WERI-Rb-1 (cell line): ENCODE measurements around the gene SLC16A4.

Experiments used
- DNase-seq: peaks from one replicate; pipeline ENCODE4 v3.0.0-alpha.2; 2020
- H3K27ac ChIP-seq: fragments of 250-450 bp; sonication (Bioruptor Pico); 2 replicates; pipeline ENCODE4 v1.5.1; 2020; ENCODE audit warnings: mild to moderate bottlenecking, moderate library complexity
- H3K27me3 ChIP-seq: fragments of 250-450 bp; sonication (Bioruptor Pico); 2 replicates; pipeline ENCODE4 v1.5.1; 2021; ENCODE audit warnings: mild to moderate bottlenecking, low read depth, moderate library complexity; ENCODE audit not compliant: insufficient read depth, severe bottlenecking
- H3K36me3 ChIP-seq: fragments of 250-450 bp; sonication (Bioruptor Pico); 2 replicates; pipeline ENCODE4 v1.5.1; 2020; ENCODE audit warnings: mild to moderate bottlenecking, moderate library complexity
- H3K4me3 ChIP-seq: 2 replicates; pipeline ENCODE4 v1.5.1; 2011; ENCODE audit warnings: low read depth, mild to moderate bottlenecking, control low read depth, low read length
- H3K9me3 ChIP-seq: fragments of 250-450 bp; sonication (Bioruptor Pico); 2 replicates; pipeline ENCODE4 v1.5.1; 2021; ENCODE audit warnings: mild to moderate bottlenecking, moderate library complexity; ENCODE audit not compliant: severe bottlenecking
- TF ChIP-seq, protein P1 (sequence below): IDR thresholded peaks from 2 replicates; pipeline ENCODE4 v1.5.1; 2011; ENCODE audit warnings: low read depth, mild to moderate bottlenecking, control low read depth, inconsistent platforms, low read length

SLC16A4 gene

DNA sequence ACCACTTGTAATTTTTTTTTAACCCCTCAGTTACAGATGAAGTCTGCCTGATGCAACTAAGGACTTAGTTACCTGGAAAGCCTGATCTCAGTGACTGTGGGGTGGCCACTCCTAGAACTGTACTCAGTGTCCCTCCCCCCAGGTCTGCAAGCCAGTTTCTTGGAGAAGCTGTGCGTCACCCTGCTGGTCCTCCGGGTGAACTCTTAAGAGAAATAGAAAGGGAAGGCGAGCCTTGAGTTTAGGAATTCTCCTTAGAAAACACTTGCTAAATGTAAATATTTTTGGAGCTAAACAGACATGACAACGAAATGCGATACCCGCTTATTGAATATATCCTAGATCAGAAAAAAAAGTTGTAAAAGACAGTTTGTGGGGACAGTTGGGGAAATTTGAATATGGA, 730 bp downstream of the SLC16A4 start:
- no peak overlapping the region for H3K4me3 ChIP-seq
- peak; percentile 22 for DNase-seq
- H3K9me3 ChIP-seq: no peaks in the 10 kb centered on the region
- no peaks in the 10 kb centered on the region for H3K27me3 ChIP-seq
- no peak overlapping the region for H3K27ac ChIP-seq
- peaks cover under 1% of the 10 kb centered on the region; the same call in 1 of the 2 replicates for H3K36me3 ChIP-seq
- TF ChIP-seq, protein P1, sequence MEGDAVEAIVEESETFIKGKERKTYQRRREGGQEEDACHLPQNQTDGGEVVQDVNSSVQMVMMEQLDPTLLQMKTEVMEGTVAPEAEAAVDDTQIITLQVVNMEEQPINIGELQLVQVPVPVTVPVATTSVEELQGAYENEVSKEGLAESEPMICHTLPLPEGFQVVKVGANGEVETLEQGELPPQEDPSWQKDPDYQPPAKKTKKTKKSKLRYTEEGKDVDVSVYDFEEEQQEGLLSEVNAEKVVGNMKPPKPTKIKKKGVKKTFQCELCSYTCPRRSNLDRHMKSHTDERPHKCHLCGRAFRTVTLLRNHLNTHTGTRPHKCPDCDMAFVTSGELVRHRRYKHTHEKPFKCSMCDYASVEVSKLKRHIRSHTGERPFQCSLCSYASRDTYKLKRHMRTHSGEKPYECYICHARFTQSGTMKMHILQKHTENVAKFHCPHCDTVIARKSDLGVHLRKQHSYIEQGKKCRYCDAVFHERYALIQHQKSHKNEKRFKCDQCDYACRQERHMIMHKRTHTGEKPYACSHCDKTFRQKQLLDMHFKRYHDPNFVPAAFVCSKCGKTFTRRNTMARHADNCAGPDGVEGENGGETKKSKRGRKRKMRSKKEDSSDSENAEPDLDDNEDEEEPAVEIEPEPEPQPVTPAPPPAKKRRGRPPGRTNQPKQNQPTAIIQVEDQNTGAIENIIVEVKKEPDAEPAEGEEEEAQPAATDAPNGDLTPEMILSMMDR: no peak

DNA sequence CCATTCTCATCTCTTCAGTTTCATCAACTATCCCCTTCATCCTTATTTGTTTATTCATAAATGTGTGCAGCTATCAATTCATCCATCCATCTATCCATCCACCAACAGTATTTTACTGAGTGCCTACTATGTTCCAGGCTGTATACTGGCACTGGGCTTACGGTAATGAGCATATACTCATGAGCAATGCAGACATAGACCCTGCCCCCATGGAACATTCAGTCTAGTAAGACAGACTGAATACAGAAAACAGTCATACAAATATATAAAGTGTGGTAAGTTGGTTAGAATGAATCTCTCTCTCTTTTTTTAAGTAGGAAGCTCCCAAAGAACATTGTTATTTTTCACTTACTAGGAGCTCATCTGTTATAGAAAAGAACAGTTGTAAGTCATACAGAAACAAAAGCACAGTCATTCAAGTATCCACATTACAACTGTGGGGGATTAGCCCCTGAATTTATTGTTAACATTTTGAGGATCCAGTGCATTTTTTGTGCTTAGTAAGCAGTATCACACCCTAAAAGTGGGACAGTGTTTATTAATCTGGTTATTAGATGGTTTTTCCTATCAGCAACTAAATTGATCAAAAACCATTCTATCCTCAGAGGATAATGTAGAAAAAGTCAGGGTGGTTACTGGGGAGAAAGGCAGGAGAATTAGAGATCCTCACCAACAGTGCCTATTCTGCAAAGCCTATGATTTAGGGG, 3.6 kb downstream of the SLC16A4 start:
- Histone ChIP-seq H3K27ac (no peak overlapping the region), H3K9me3 (no peaks in the 10 kb centered on the region), H3K36me3 (peaks cover 9% of the 10 kb centered on the region), H3K27me3 (no peaks in the 10 kb centered on the region), H3K4me3 (no peak overlapping the region)
- no peak for DNase-seq
- TF ChIP-seq, protein P1: no peak

DNA sequence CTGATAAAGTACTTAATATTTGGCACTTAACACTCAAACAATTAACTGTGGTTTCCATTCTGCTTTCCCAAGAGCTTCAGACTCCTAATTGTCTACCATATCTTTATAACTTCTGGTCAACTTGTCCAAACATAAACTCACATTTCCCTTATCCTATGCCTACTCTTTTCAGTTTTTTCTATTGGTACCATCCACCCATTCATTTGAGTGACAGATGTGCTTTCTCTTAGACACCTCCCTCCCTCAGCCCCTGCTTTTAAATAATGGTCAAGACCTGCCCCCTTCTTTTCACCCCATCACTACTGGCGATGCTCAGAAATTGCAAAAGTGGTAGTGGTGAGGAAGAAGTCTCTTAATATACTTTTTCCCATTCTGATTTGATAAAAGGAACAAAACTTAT, 5.5 kb downstream of the SLC16A4 start:
- DNase-seq: no peak
- H3K36me3 ChIP-seq: peaks cover 9% of the 10 kb centered on the region
- no peaks in the 10 kb centered on the region for H3K9me3 ChIP-seq
- H3K27me3 ChIP-seq: no peaks in the 10 kb centered on the region
- no peak overlapping the region for H3K27ac ChIP-seq
- TF ChIP-seq, protein P1: no peak
- no peak overlapping the region for H3K4me3 ChIP-seq

DNA sequence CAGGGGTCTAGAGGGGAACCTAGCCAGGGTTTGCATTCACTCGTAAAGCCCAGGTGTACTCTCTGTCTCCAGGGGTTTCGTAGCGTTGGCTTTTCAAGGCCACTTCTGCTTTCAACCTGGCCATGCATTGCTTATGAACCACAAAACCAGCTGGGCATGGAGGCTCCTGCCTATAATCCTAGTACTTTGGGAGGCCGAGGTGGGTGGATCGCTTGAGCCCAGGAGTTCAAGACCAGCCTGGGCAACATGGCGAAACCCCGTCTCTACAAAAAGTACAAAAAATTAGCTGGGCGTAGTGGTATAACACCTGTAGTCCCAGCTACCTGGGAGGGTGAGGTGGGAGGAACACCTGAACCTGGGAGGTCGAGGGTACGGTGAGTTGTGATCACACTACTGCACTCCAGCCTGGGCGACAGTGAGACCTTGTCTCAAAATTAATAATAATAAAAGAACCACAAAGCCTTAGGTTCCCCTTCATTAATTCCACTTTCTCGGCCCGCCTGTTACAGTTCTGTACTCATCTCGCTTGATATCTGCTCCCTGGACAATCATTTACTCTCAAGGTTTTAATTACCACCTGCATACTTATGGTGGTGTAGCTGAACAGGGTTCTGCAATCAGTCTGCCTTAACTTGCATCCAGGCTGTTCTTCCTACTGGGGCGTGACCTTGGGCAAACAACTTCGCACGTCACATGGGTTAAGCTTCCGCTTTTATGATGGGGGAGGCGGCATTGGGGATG, 6.1 kb downstream of the SLC16A4 start:
- no peaks in the 10 kb centered on the region for H3K9me3 ChIP-seq
- no peak overlapping the region for H3K27ac ChIP-seq
- DNase-seq: no peak
- no peaks in the 10 kb centered on the region for H3K27me3 ChIP-seq
- H3K36me3 ChIP-seq: peaks cover 9% of the 10 kb centered on the region
- TF ChIP-seq, protein P1: no peak
- no peak overlapping the region for H3K4me3 ChIP-seq

DNA sequence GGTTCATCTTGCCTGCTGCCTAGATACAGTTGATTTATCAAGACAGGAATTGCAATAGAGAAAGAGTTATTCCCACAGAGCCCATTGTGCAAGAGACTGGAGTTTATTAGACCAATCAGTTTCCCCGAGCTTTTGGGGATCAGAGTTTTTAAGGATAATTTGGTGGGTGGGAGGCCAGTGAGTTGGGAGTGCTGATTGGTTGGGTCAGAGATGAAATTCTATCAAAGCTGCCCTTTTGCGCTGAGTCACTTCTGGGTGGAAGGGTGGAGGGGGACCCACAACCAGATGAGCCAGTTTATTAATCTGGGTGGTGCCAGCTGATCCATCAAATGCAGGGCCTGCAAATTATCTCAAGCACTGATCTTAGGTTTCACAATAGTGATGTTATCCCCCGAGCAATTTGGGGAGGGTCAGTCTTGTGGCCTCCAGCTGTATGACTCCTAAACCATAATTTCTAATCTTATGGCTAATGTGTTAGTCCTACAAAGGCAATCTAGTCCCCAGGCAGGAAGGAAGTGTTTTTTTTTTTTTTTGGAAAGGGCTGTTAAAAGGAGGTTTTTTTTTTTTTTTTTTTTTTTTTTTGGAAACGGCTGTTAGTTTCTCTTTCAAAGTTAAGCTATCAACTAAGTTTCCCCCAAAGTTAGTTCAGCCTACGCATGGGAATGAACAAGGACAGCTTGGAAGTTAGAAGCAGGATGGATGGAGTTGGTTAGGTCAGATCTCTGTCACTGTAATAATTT, 7.4 kb downstream of the SLC16A4 start:
- no peak for DNase-seq
- H3K27ac ChIP-seq: no peak overlapping the region
- no peaks in the 10 kb centered on the region for H3K9me3 ChIP-seq
- no peak overlapping the region for H3K4me3 ChIP-seq
- TF ChIP-seq, protein P1: no peak
- no peaks in the 10 kb centered on the region for H3K27me3 ChIP-seq
- peaks cover 14% of the 10 kb centered on the region for H3K36me3 ChIP-seq
